HEK293 (cell line): ENCODE results near the gene NOLC1.

Source experiments
- BCL11A ChIP-seq: fragments of 450-650 bp; formaldehyde crosslinking; IDR thresholded peaks from 2 replicates; pipeline ENCODE4 v1.5.1; 2016; ENCODE audit warnings: low read depth, missing biosample characterization, missing genetic modification characterization
- CTCF ChIP-seq: fragments of 450-650 bp; formaldehyde crosslinking; IDR thresholded peaks from 2 replicates; pipeline ENCODE4 v1.5.1; 2016; ENCODE audit warnings: missing biosample characterization, missing genetic modification characterization
- ELK4 ChIP-seq: IDR thresholded peaks from 2 replicates; pipeline ENCODE4 v1.6.1; 2011; ENCODE audit warnings: mild to moderate bottlenecking, low read depth, low read length, borderline replicate concordance
- INSM2 ChIP-seq: fragments of 450-650 bp; formaldehyde crosslinking; IDR thresholded peaks from 2 replicates; pipeline ENCODE4 v1.5.1; 2016; ENCODE audit warnings: missing biosample characterization, missing genetic modification characterization
- SALL2 ChIP-seq: fragments of 450-650 bp; formaldehyde crosslinking; IDR thresholded peaks from 2 replicates; pipeline ENCODE4 v1.5.0; 2017; ENCODE audit warnings: missing biosample characterization, mild to moderate bottlenecking, missing genetic modification characterization, borderline replicate concordance
- WT1 ChIP-seq: fragments of 450-650 bp; formaldehyde crosslinking; IDR thresholded peaks from 2 replicates; pipeline ENCODE4 v1.5.1; 2016; ENCODE audit warnings: missing biosample characterization, missing genetic modification characterization
- ZBTB1 ChIP-seq: fragments of 450-650 bp; formaldehyde crosslinking; IDR thresholded peaks from 2 replicates; pipeline ENCODE4 v1.5.1; 2016; ENCODE audit warnings: missing biosample characterization, missing genetic modification characterization
- ZNF121 ChIP-seq: fragments of 450-650 bp; formaldehyde crosslinking; IDR thresholded peaks from 2 replicates; pipeline ENCODE4 v1.5.1; 2016; ENCODE audit warnings: missing biosample characterization, missing genetic modification characterization
- ZNF169 ChIP-seq: fragments of 450-650 bp; formaldehyde crosslinking; IDR thresholded peaks from 2 replicates; pipeline ENCODE4 v1.5.1; 2016; ENCODE audit warnings: missing biosample characterization, missing genetic modification characterization
- ZNF274 ChIP-seq, 2 experiments: fragments of 200-500 bp in 1 of 2; fragments of 450-650 bp in 1 of 2; sonication (Bioruptor generic) in 1 of 2; formaldehyde crosslinking in 1 of 2; IDR thresholded peaks; 2 replicates each; pipeline versions ENCODE4 v1.5.1 to v1.6.1; 2014 to 2016; ENCODE audit warnings: borderline replicate concordance in 1 of 2, inconsistent platforms in 1 of 2, low read length in 1 of 2, missing biosample characterization in 1 of 2, missing genetic modification characterization in 1 of 2
- ZNF449 ChIP-seq: fragments of 450-650 bp; formaldehyde crosslinking; IDR thresholded peaks from 2 replicates; pipeline ENCODE4 v1.5.1; 2017; ENCODE audit warnings: missing biosample characterization, mild to moderate bottlenecking, missing genetic modification characterization, moderate library complexity

GRCh38 chr10:102159831-102160230 is 7.6 kb downstream of the NOLC1 start:
- TF ChIP-seq BCL11A (tag by site-specific recombination) (no peak), CTCF (tag by site-specific recombination) (no peak), ZBTB1 (tag by site-specific recombination) (no peak), ELK4 (no peak), ZNF449 (no peak), ZNF274 (IDR thresholded peaks at IDR 0.05; ENCODE audit: low read length) (no peak), ZNF274 (tag by site-specific recombination; IDR thresholded peaks at IDR 0.05; ENCODE audit: borderline replicate concordance) (no peak), ZNF121 (tag by site-specific recombination) (no peak), INSM2 (tag by site-specific recombination) (no peak), WT1 (tag by site-specific recombination) (no peak), SALL2 (no peak), ZNF169 (tag by site-specific recombination) (no peak)
